Measurements from ENCODE around the gene CLDN20. TPM values are rescaled to one million over a fixed set of nuclear protein-coding genes. Genes with fewer than 3 reads are reported as not detected.
A peak's percentile ranks its signal among the peaks of the same experiment; 100 is the strongest.
"Not testable (repeated sequence)": the region's sequence is repeated elsewhere in the genome, so short reads cannot be mapped to it uniquely, and the experiment has no call there.

The CLDN20 gene
- polyA plus RNA-seq, 4 donors: 0.38 to 2.7 (median 1.6) TPM

- no peak for DNase-seq (ENCODE audit: low read depth in 4 of 4, low spot score in 2 of 4)
Measured at GRCh38 chr6:155267411-155267810, 3.6 kb downstream of the CLDN20 start.

GRCh38 chr6:155268088-155268867, 4.5 kb downstream of the CLDN20 start:
- not testable (repeated sequence) for DNase-seq (ENCODE audit: low read depth in 4 of 4, low spot score in 2 of 4)

GRCh38 chr6:155269765-155270164, 6.0 kb downstream of the CLDN20 start:
- DNase-seq (ENCODE audit: low read depth in 4 of 4, low spot score in 2 of 4): no peak

- no peak for DNase-seq (ENCODE audit: low read depth in 4 of 4, low spot score in 2 of 4)
Measured at GRCh38 chr6:155270561-155271091, 6.8 kb downstream of the CLDN20 start.

- no peak for DNase-seq (ENCODE audit: low read depth in 4 of 4, low spot score in 2 of 4)
Measured at GRCh38 chr6:155271145-155271544, 7.3 kb downstream of the CLDN20 start.

GRCh38 chr6:155272353-155273232, 8.8 kb downstream of the CLDN20 start:
- peak in 1 of 4 donors; percentile 19 for DNase-seq (ENCODE audit: low read depth in 4 of 4, low spot score in 2 of 4)

- DNase-seq (ENCODE audit: low read depth in 4 of 4, low spot score in 2 of 4): no peak
Measured at GRCh38 chr6:155273431-155273830, 9.6 kb downstream of the CLDN20 start.

GRCh38 chr6:155274106-155274505, 10.3 kb downstream of the CLDN20 start:
- DNase-seq (ENCODE audit: low read depth in 4 of 4, low spot score in 2 of 4): no peak

- DNase-seq (ENCODE audit: low read depth in 4 of 4, low spot score in 2 of 4): no peak
Measured at GRCh38 chr6:155274533-155274932, 10.7 kb downstream of the CLDN20 start.

- DNase-seq (ENCODE audit: low read depth in 4 of 4, low spot score in 2 of 4): no peak
Measured at GRCh38 chr6:155275808-155276480, 12.1 kb downstream of the CLDN20 start.

- no peak for DNase-seq (ENCODE audit: low read depth in 4 of 4, low spot score in 2 of 4)
Measured at GRCh38 chr6:155276638-155277037, 12.8 kb downstream of the CLDN20 start.

GRCh38 chr6:155278319-155279049, 14.7 kb downstream of the CLDN20 start:
- DNase-seq (ENCODE audit: low read depth in 4 of 4, low spot score in 2 of 4): no peak

- no peak for DNase-seq (ENCODE audit: low read depth in 4 of 4, low spot score in 2 of 4)
Measured at GRCh38 chr6:155284775-155285174, 21.0 kb downstream of the CLDN20 start.

- DNase-seq (ENCODE audit: low read depth in 4 of 4, low spot score in 2 of 4): no peak
Measured at GRCh38 chr6:155287762-155288161, 23.9 kb downstream of the CLDN20 start.

GRCh38 chr6:155290491-155290890, 26.7 kb downstream of the CLDN20 start:
- DNase-seq (ENCODE audit: low read depth in 4 of 4, low spot score in 2 of 4): no peak

GRCh38 chr6:155291291-155291690, 27.5 kb downstream of the CLDN20 start:
- DNase-seq (ENCODE audit: low read depth in 4 of 4, low spot score in 2 of 4): no peak

- no peak for DNase-seq (ENCODE audit: low read depth in 4 of 4, low spot score in 2 of 4)
Measured at GRCh38 chr6:155292711-155293110, 28.9 kb downstream of the CLDN20 start.

- no peak for DNase-seq (ENCODE audit: low read depth in 4 of 4, low spot score in 2 of 4)
Measured at GRCh38 chr6:155297669-155298068, 33.9 kb downstream of the CLDN20 start.

GRCh38 chr6:155301867-155302266, 38.1 kb downstream of the CLDN20 start:
- no peak for DNase-seq (ENCODE audit: low read depth in 4 of 4, low spot score in 2 of 4)

- no peak for DNase-seq (ENCODE audit: low read depth in 4 of 4, low spot score in 2 of 4)
Measured at GRCh38 chr6:155303361-155303870, 39.6 kb downstream of the CLDN20 start.

Data from left renal cortex interstitium (tissue), 4 donors.